Fibroblast of lung (primary cell): Measurements from ENCODE around the gene SGK1. TPM values are rescaled to one million over a fixed set of nuclear protein-coding genes. Genes with fewer than 3 reads are reported as not detected.

Experiments
- DNase-seq, 2 donors: peaks; one replicate each; pipeline versions ENCODE4 v3.0.0 to v3.0.0-alpha.2; 2010; ENCODE audit warnings: low read depth in 2 of 2
- H2AFZ ChIP-seq: 2 replicates; pipeline ENCODE4 v1.5.1; 2012; ENCODE audit warnings: low read length, control low read depth, inconsistent platforms
- H3K27ac ChIP-seq: 2 replicates; pipeline ENCODE4 v1.5.1; 2011; ENCODE audit warnings: low read length, control low read depth; ENCODE audit not compliant: insufficient read depth
- H3K27me3 ChIP-seq: 2 replicates; pipeline ENCODE4 v1.5.1; 2011; ENCODE audit warnings: mild to moderate bottlenecking, low read length; ENCODE audit not compliant: control insufficient read depth, insufficient read depth
- H3K36me3 ChIP-seq: 2 replicates; pipeline ENCODE4 v1.5.1; 2011; ENCODE audit warnings: low read length; ENCODE audit not compliant: control insufficient read depth, insufficient read depth
- H3K4me1 ChIP-seq: 2 replicates; pipeline ENCODE4 v1.5.1; 2011; ENCODE audit warnings: low read length; ENCODE audit not compliant: control insufficient read depth, insufficient read depth; ENCODE audit errors: extremely low read depth
- H3K4me2 ChIP-seq: 2 replicates; pipeline ENCODE4 v1.5.1; 2011; ENCODE audit warnings: low read length, control low read depth; ENCODE audit not compliant: insufficient read depth; ENCODE audit errors: extremely low read depth
- H3K4me3 ChIP-seq, 4 experiments: fragments of 200-600 bp in 1 of 4; sonication (generic) in 1 of 4; replicated peaks in 1 of 4; 2 replicates each; pipeline ENCODE4 v1.5.1; 2011 to 2016; ENCODE audit warnings: low read length in 4 of 4, low read depth in 3 of 4, mild to moderate bottlenecking in 3 of 4, control low read depth in 2 of 4, inconsistent platforms in 1 of 4, mixed read lengths in 1 of 4; ENCODE audit not compliant: insufficient read depth in 1 of 4; ENCODE audit errors: control extremely low read depth in 1 of 4
- H3K79me2 ChIP-seq: 2 replicates; pipeline ENCODE4 v1.5.1; 2012; ENCODE audit warnings: mild to moderate bottlenecking, low read length, inconsistent platforms; ENCODE audit not compliant: control insufficient read depth, insufficient read depth
- H3K9ac ChIP-seq: 2 replicates; pipeline ENCODE4 v1.5.1; 2011; ENCODE audit warnings: mild to moderate bottlenecking, low read length, control low read depth; ENCODE audit not compliant: insufficient read depth
- H3K9me3 ChIP-seq: 2 replicates; pipeline ENCODE4 v1.5.1; 2012; ENCODE audit warnings: low read depth, low read length; ENCODE audit not compliant: control insufficient read depth, insufficient read depth
- H4K20me1 ChIP-seq: 2 replicates; pipeline ENCODE4 v1.5.1; 2011; ENCODE audit warnings: low read length; ENCODE audit not compliant: control insufficient read depth, insufficient read depth; ENCODE audit errors: extremely low read depth
- EZH2 ChIP-seq: IDR thresholded peaks from 2 replicates; pipeline ENCODE4 v1.5.1; 2012; ENCODE audit warnings: low read length, control low read depth, mild to moderate bottlenecking; ENCODE audit errors: missing control alignments
- polyA plus RNA-seq, 2 donors: library from polyadenylated mRNA; depleted of rRNA in 1 of 2; stranded (reverse) in 1 of 2; unstranded in 1 of 2; fragments of >200 nt; gene quantifications; 2 replicates each; pipeline ENCODE4 v1.2.1, GENCODE V29; 2011 to 2012; ENCODE audit warnings: missing spikeins in 1 of 2
- total RNA-seq: library from RNA; depleted of rRNA; stranded (reverse); fragments of >200 nt; gene quantifications from 2 replicates; pipeline ENCODE4 v1.2.1, GENCODE V29; 2014
- TF ChIP-seq, protein P1 (sequence below), 2 donors: IDR thresholded peaks in 1 of 2; conservative IDR thresholded peaks in 1 of 2; 1 replicate in 1 of 2; 2 replicates in 1 of 2; pipeline ENCODE4 v1.5.1; 2011 to 2012; ENCODE audit warnings: low read length in 2 of 2, control low read depth in 1 of 2, inconsistent platforms in 1 of 2, low read depth in 1 of 2, mild to moderate bottlenecking in 1 of 2

SGK1 gene
- total and polyA plus RNA-seq, 2 donors (not counting 1 experiment from before 2014, with no cell fraction given) = 132 to 154 TPM

- Histone ChIP-seq H3K9me3 (no peaks in the 10 kb centered on the region), H4K20me1 (no peaks in the 10 kb centered on the region), H2AFZ (no peak overlapping the region), H3K27me3 (no peaks in the 10 kb centered on the region), H3K4me2 (no peak overlapping the region), H3K4me3 (no peak overlapping the region), H3K36me3 (no peaks in the 10 kb centered on the region), H3K4me1 (no peaks in the 10 kb centered on the region), H3K9ac (no peak overlapping the region), H3K27ac (no peak overlapping the region), H3K79me2 (no peaks in the 10 kb centered on the region)
- TF ChIP-seq, protein P1, sequence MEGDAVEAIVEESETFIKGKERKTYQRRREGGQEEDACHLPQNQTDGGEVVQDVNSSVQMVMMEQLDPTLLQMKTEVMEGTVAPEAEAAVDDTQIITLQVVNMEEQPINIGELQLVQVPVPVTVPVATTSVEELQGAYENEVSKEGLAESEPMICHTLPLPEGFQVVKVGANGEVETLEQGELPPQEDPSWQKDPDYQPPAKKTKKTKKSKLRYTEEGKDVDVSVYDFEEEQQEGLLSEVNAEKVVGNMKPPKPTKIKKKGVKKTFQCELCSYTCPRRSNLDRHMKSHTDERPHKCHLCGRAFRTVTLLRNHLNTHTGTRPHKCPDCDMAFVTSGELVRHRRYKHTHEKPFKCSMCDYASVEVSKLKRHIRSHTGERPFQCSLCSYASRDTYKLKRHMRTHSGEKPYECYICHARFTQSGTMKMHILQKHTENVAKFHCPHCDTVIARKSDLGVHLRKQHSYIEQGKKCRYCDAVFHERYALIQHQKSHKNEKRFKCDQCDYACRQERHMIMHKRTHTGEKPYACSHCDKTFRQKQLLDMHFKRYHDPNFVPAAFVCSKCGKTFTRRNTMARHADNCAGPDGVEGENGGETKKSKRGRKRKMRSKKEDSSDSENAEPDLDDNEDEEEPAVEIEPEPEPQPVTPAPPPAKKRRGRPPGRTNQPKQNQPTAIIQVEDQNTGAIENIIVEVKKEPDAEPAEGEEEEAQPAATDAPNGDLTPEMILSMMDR (conservative IDR thresholded peaks at IDR 0.05 in 1 of 2, IDR thresholded peaks at IDR 0.05 in 1 of 2; ENCODE audit: low read depth in 1 of 2, low read length in 2 of 2) = no peak
- DNase-seq = no peak
Observed at GRCh38 chr6:134324141-134324540, 6.2 kb upstream of the SGK1 start.

DNA sequence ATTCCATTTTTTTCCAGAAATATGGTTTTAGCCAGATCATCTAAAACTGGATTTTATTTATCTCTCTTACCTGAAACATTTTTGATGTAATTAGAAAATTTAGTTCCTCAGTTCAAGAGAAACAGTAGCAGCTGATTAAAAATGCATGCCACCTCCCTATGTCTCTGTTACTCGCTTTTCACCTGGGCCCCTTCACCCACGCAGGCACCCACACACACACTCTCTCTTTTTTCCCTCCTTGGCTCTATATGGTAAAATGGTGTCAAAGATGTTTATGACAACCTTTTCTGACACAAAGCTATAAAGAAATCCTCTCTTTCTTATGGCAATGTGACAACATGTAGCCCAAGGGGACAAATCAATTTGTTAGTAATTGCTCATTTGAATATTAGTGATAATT lies 5.8 kb upstream of the SGK1 start:
- DNase-seq = no peak
- Histone ChIP-seq H3K9ac (no peak overlapping the region), H3K4me3 (no peak overlapping the region), H3K27ac (no peak overlapping the region), H2AFZ (no peak overlapping the region), H3K27me3 (no peaks in the 10 kb centered on the region), H3K79me2 (no peaks in the 10 kb centered on the region), H3K9me3 (no peaks in the 10 kb centered on the region), H3K4me1 (no peaks in the 10 kb centered on the region), H4K20me1 (no peaks in the 10 kb centered on the region), H3K4me2 (no peak overlapping the region), H3K36me3 (no peaks in the 10 kb centered on the region)
- no peak for TF ChIP-seq EZH2
- TF ChIP-seq, protein P1 (conservative IDR thresholded peaks at IDR 0.05 in 1 of 2, IDR thresholded peaks at IDR 0.05 in 1 of 2; ENCODE audit: low read depth in 1 of 2, low read length in 2 of 2) = no peak

DNA sequence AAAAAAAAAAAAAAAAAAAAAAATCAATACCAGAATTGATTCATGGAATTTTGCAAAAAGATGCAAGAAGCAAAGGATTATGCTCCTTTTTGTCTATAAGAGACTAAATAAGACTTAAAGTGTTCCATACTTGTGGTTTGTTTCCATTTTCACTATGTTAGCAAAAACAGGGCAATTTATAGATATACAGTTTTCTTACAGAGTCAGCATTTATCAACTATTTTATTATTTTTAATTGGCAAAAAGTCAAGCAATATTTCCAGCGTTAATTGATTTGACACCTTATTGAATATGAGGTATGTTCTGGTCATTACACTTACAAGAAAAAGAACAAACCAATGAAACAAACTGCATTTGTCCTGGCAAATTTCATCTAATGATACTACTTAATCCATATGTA lies 5.4 kb upstream of the SGK1 start:
- Histone ChIP-seq H3K4me2 (no peak overlapping the region), H3K36me3 (no peaks in the 10 kb centered on the region), H3K27me3 (no peaks in the 10 kb centered on the region), H2AFZ (no peak overlapping the region), H3K9me3 (no peaks in the 10 kb centered on the region), H4K20me1 (no peaks in the 10 kb centered on the region), H3K9ac (no peak overlapping the region), H3K4me1 (no peaks in the 10 kb centered on the region), H3K27ac (no peak overlapping the region), H3K4me3 (no peak overlapping the region), H3K79me2 (no peaks in the 10 kb centered on the region)
- DNase-seq = no peak
- TF ChIP-seq EZH2 = no peak
- TF ChIP-seq, protein P1 (conservative IDR thresholded peaks at IDR 0.05 in 1 of 2, IDR thresholded peaks at IDR 0.05 in 1 of 2; ENCODE audit: low read depth in 1 of 2, low read length in 2 of 2) = no peak
